CD14-positive monocyte (primary cell): ENCODE results near the gene SLC35D1. TPM values are rescaled to one million over a fixed set of nuclear protein-coding genes. Genes with fewer than 3 reads are reported as not detected.

Experiments used
- DNase-seq, 3 donors: peaks; one replicate each; pipeline ENCODE4 v3.0.0-alpha.2; 2011 to 2022
- H2AFZ ChIP-seq: 2 replicates; pipeline ENCODE4 v1.6.0; 2012; ENCODE audit warnings: mild to moderate bottlenecking, low read depth, low read length, inconsistent platforms; ENCODE audit not compliant: insufficient read depth, poor library complexity, severe bottlenecking
- H3K27ac ChIP-seq, 2 donors: 1 replicate in 1 of 2; 2 replicates in 1 of 2; pipeline ENCODE4 v1.5.1; 2012 to 2013; ENCODE audit warnings: low read length in 2 of 2, control low read depth in 1 of 2, inconsistent platforms in 1 of 2, low read depth in 1 of 2, mild to moderate bottlenecking in 1 of 2
- H3K27me3 ChIP-seq, 2 donors: one replicate each; pipeline versions ENCODE4 v1.6.0 to v1.6.1; 2011 to 2013; ENCODE audit warnings: low read length in 2 of 2; ENCODE audit not compliant: control insufficient read depth in 2 of 2, insufficient read depth in 2 of 2
- H3K36me3 ChIP-seq, 2 donors: replicated peaks in 1 of 2; 1 replicate in 1 of 2; 2 replicates in 1 of 2; pipeline versions ENCODE4 v1.5.1 to v1.6.1; 2012 to 2013; ENCODE audit warnings: low read length in 2 of 2, control low read depth in 1 of 2, inconsistent platforms in 1 of 2, mild to moderate bottlenecking in 1 of 2; ENCODE audit not compliant: insufficient read depth in 2 of 2, control insufficient read depth in 1 of 2
- H3K4me1 ChIP-seq, 2 donors: 1 replicate in 1 of 2; 2 replicates in 1 of 2; pipeline versions ENCODE4 v1.5.1 to v1.6.1; 2012 to 2013; ENCODE audit warnings: low read length in 2 of 2, control low read depth in 1 of 2, inconsistent platforms in 1 of 2, mild to moderate bottlenecking in 1 of 2, moderate library complexity in 1 of 2; ENCODE audit not compliant: insufficient read depth in 2 of 2, control insufficient read depth in 1 of 2
- H3K4me2 ChIP-seq: replicated peaks from 2 replicates; pipeline ENCODE3; 2012; ENCODE audit warnings: low read length, moderate library complexity, mild to moderate bottlenecking; ENCODE audit not compliant: poor library complexity, severe bottlenecking; ENCODE audit errors: extremely low read depth
- H3K4me3 ChIP-seq, 3 experiments: fragments of 200-600 bp in 1 of 3; sonication (generic) in 1 of 3; replicated peaks in 1 of 3; 1 replicate in 2 of 3; 2 replicates in 1 of 3; pipeline ENCODE4 v1.5.1; 2011 to 2013; ENCODE audit warnings: low read length in 3 of 3, mild to moderate bottlenecking in 3 of 3, control low read depth in 2 of 3, low read depth in 2 of 3, inconsistent platforms in 1 of 3, moderate library complexity in 1 of 3
- H3K79me2 ChIP-seq: 2 replicates; pipeline ENCODE4 v1.6.0; 2012; ENCODE audit warnings: mild to moderate bottlenecking, control low read depth, inconsistent platforms, low read length, moderate library complexity; ENCODE audit not compliant: insufficient read depth
- H3K9ac ChIP-seq: 2 replicates; pipeline ENCODE4 v1.6.0; 2017; ENCODE audit warnings: low read length, mild to moderate bottlenecking; ENCODE audit not compliant: insufficient read depth, poor library complexity, severe bottlenecking
- H3K9me3 ChIP-seq, 2 donors: replicated peaks in 1 of 2; 1 replicate in 1 of 2; 2 replicates in 1 of 2; pipeline versions ENCODE4 v1.5.1 to v1.6.1; 2012 to 2013; ENCODE audit warnings: low read length in 2 of 2, control low read depth in 1 of 2; ENCODE audit not compliant: control insufficient read depth in 1 of 2, insufficient read depth in 1 of 2
- H4K20me1 ChIP-seq: 2 replicates; pipeline ENCODE4 v1.6.0; 2012; ENCODE audit warnings: mild to moderate bottlenecking, low read length, control low read depth, moderate library complexity; ENCODE audit not compliant: insufficient read depth
- H3K27ac Mint-ChIP-seq, 7 donors: one replicate each; pipeline ENCODE4 v1.8.0; 2020; ENCODE audit warnings: mild to moderate bottlenecking in 7 of 7, mixed read lengths in 7 of 7, moderate library complexity in 6 of 7, inconsistent platforms in 2 of 7
- H3K27me3 Mint-ChIP-seq, 3 donors: one replicate each; pipeline ENCODE4 v1.8.0; 2021 to 2022; ENCODE audit warnings: low read depth in 3 of 3, mild to moderate bottlenecking in 3 of 3, mixed read lengths in 3 of 3, moderate library complexity in 3 of 3, inconsistent platforms in 1 of 3
- H3K36me3 Mint-ChIP-seq, 2 donors: one replicate each; pipeline ENCODE4 v1.8.0; 2020; ENCODE audit warnings: mixed read lengths in 2 of 2, inconsistent platforms in 1 of 2, mild to moderate bottlenecking in 1 of 2
- H3K4me1 Mint-ChIP-seq: one replicate; pipeline ENCODE4 v1.8.0; 2020; ENCODE audit warnings: mild to moderate bottlenecking, mixed read lengths
- H3K4me3 Mint-ChIP-seq, 2 donors: one replicate each; pipeline ENCODE4 v1.8.0; 2020; ENCODE audit warnings: mild to moderate bottlenecking in 2 of 2, mixed read lengths in 2 of 2, moderate library complexity in 1 of 2
- H3K9me3 Mint-ChIP-seq, 7 donors: one replicate each; pipeline ENCODE4 v1.8.0; 2020 to 2022; ENCODE audit warnings: mixed read lengths in 7 of 7, mild to moderate bottlenecking in 6 of 7, moderate library complexity in 6 of 7, inconsistent platforms in 2 of 7
- WGBS: methylation state at CpG from one replicate; pipeline ENCODE4 v1.1.5; 2013; ENCODE audit warnings: missing lambda C conversion rate; ENCODE audit not compliant: insufficient coverage; 5-methylcytosine and 5-hydroxymethylcytosine counted together
- intact Hi-C, 2 donors: fragments of 100-400 bp; cut with micrococcal nuclease; formaldehyde crosslinking; loops; one replicate each; pipeline versions ENCODE4 v1.15.0 to v1.15.1; 2023
- polyA plus RNA-seq, 3 donors: library from polyadenylated mRNA; depleted of rRNA in 1 of 3; unstranded in 2 of 3; stranded (reverse) in 1 of 3; fragments of 300-500 nt in 2 of 3; fragments of >200 nt in 1 of 3; fragmentation: Illumina TruSeq in 2 of 3; gene quantifications; 1 replicate in 2 of 3; 2 replicates in 1 of 3; pipeline ENCODE4 v1.2.3, GENCODE V29; 2012 to 2021
- TF ChIP-seq, protein P1 (sequence below): fragments of 200-600 bp; IDR thresholded peaks from one replicate; pipeline ENCODE4 v1.8.0; 2022; ENCODE audit warnings: antibody characterized with exemption, mild to moderate bottlenecking

SLC35D1 gene
- polyA plus RNA-seq, 3 donors: 2.2 to 3.3 (median 2.7) TPM

DNA sequence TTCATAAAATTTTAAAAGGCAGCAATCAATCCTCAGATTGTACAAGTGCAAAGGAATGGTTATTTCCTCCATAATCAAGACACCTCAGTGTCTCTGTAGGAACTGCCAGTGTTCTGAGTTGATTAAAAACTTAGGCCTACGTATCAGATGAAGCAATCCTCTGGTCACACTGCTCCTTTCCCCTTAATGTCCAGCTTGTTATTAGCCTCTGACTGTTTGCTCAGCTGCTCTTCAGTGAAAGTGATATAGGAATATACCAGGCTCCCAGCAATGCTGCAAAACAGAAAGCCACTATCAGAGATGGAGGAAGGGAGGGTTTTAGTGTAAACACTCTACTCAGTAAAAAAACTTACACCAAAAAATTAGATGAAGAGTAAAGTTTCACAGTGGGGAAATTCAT lies 49.8 kb downstream of the SLC35D1 start:
- Histone ChIP-seq H3K4me3 (no peak overlapping the region), H3K4me2 (no peak overlapping the region), H4K20me1 (no peaks in the 10 kb centered on the region), H3K79me2 (no peaks in the 10 kb centered on the region), H3K27me3 (no peaks in the 10 kb centered on the region), H3K4me1 (no peaks in the 10 kb centered on the region), H2AFZ (no peak overlapping the region), H3K9ac (no peak overlapping the region), H3K9me3 (no peaks in the 10 kb centered on the region), H3K27ac (no peak overlapping the region), H3K36me3 (peaks cover 5 to 51% of the 10 kb centered on the region in 2 donors)
- Mint-ChIP-seq H3K27ac (no peak overlapping the region), H3K4me3 (no peak overlapping the region), H3K9me3 (no peaks in the 10 kb centered on the region), H3K27me3 (no peaks in the 10 kb centered on the region), H3K4me1 (peaks cover 4% of the 10 kb centered on the region), H3K36me3 (peaks cover 34 to 38% of the 10 kb centered on the region in 2 donors)
- WGBS: no CpG with 5 or more reads among the region's 1 CpG
- no peak for DNase-seq
- intact Hi-C loops: loop anchor here in 1 of 2 donors (10.0 kb wide), 1 partner anchor 1361 kb away; no protein-coding TSS in a partner anchor
- TF ChIP-seq, protein P1, sequence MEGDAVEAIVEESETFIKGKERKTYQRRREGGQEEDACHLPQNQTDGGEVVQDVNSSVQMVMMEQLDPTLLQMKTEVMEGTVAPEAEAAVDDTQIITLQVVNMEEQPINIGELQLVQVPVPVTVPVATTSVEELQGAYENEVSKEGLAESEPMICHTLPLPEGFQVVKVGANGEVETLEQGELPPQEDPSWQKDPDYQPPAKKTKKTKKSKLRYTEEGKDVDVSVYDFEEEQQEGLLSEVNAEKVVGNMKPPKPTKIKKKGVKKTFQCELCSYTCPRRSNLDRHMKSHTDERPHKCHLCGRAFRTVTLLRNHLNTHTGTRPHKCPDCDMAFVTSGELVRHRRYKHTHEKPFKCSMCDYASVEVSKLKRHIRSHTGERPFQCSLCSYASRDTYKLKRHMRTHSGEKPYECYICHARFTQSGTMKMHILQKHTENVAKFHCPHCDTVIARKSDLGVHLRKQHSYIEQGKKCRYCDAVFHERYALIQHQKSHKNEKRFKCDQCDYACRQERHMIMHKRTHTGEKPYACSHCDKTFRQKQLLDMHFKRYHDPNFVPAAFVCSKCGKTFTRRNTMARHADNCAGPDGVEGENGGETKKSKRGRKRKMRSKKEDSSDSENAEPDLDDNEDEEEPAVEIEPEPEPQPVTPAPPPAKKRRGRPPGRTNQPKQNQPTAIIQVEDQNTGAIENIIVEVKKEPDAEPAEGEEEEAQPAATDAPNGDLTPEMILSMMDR: no peak

DNA sequence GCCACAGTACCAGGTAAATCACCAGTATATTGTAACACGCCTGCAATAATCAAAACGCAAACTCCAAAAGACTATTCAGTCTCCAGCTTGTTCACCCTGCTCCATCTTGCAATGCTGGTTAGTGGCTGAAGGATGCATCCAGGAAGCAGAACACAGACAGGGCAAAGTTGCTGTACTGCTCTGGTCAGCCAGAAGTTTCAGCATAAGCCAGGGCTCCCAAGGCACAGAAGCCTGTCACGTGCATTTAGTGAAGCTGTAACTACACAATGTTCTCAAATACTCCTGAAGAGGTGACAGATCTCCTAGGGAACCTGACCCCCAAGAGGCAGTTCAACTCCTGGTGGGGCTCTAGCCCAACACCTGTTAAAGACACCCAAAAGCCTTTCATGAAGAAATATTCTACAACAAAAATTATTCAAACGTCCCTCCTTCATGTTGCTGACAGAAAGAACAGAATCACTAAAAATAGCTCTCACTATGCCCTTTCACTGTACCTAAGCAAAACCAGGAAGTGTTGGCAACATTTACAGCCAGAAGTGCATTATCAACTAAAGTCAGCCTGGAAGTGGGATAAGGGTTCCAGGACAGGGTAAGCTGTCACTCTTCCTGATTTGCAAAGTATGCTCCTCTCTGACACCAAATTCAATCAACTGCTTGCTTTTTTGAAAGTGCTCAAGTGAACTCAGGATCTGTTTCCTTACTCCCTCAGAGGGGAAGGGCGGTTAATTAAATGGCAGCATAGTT lies 52.1 kb downstream of the SLC35D1 start:
- H3K27me3 ChIP-seq: no peaks in the 10 kb centered on the region
- TF ChIP-seq, protein P1: no peak
- H3K9ac ChIP-seq: no peak overlapping the region
- no peaks in the 10 kb centered on the region for H4K20me1 ChIP-seq
- Mint-ChIP-seq H3K27me3 (no peaks in the 10 kb centered on the region), H3K27ac (no peak overlapping the region), H3K36me3 (peaks cover 29 to 34% of the 10 kb centered on the region in 2 donors), H3K9me3 (peaks cover 0 to 2% (median 0%) of the 10 kb centered on the region in 7 donors), H3K4me3 (no peak overlapping the region), H3K4me1 (peaks cover 6% of the 10 kb centered on the region)
- WGBS: 100% methylated on average over 1 of the region's 5 CpGs
- H3K4me3 ChIP-seq: no peak overlapping the region
- H3K4me1 ChIP-seq: no peaks in the 10 kb centered on the region
- no peak overlapping the region for H3K4me2 ChIP-seq
- H3K27ac ChIP-seq: no peak overlapping the region
- DNase-seq: no peak
- no peaks in the 10 kb centered on the region for H3K79me2 ChIP-seq
- intact Hi-C loops: loop anchor here in 1 of 2 donors (10.0 kb wide), 1 partner anchor 1363 kb away; no protein-coding TSS in a partner anchor
- no peak overlapping the region for H2AFZ ChIP-seq
- H3K9me3 ChIP-seq: no peaks in the 10 kb centered on the region
- H3K36me3 ChIP-seq: peaks cover 5 to 34% of the 10 kb centered on the region in 2 donors
